ENCODE measurements around the gene DCAKD.

- TF ChIP-seq CTCF (IDR thresholded peaks at IDR 0.05 in 4 of 5, conservative IDR thresholded peaks at IDR 0.05 in 1 of 5) (no peak), POLR2A (IDR thresholded peaks at IDR 0.05) (no peak)
Observed at GRCh38 chr17:45020354-45021138, 30.9 kb downstream of the DCAKD start.
